Measurements from ENCODE around the gene REL.

The REL gene

GRCh38 chr2:60964651-60965498 lies 83.5 kb downstream of the REL start:
- DNase-seq (ENCODE audit: low read depth in 2 of 2), result no peak

- DNase-seq (ENCODE audit: low read depth in 2 of 2), result no peak
Observed at GRCh38 chr2:60965499-60965785, 84.1 kb downstream of the REL start.

GRCh38 chr2:60966507-60967405 lies 85.4 kb downstream of the REL start:
- no peak for DNase-seq (ENCODE audit: low read depth in 2 of 2)

GRCh38 chr2:60972889-60973656 lies 91.7 kb downstream of the REL start:
- no peak for DNase-seq (ENCODE audit: low read depth in 2 of 2)

GRCh38 chr2:60973705-60974104 lies 92.3 kb downstream of the REL start:
- DNase-seq (ENCODE audit: low read depth in 2 of 2), result no peak

GRCh38 chr2:60974652-60975051 lies 93.3 kb downstream of the REL start:
- DNase-seq (ENCODE audit: low read depth in 2 of 2), result no peak

All from stimulated activated CD4-positive, alpha-beta T cell treated with anti-CD3 and anti-CD28 coated beads, Interleukin-12 subunit alpha, Interleukin-12 subunit beta, amount 100 ng/mL, for 24 hours (primary cell).